Memory B cell (primary cell): ENCODE measurements around the gene UBASH3B.
"Not testable (repeated sequence)": the region's sequence is repeated elsewhere in the genome, so short reads cannot be mapped to it uniquely, and the experiment has no call there.

Experiments used
- ATAC-seq: fragments of 150-1000 bp; cut with Tn5 transposase; 2 replicates; pipeline ENCODE4 v1.10.0; 2021; ENCODE audit warnings: low read depth, mild to moderate bottlenecking, moderate library complexity
- DNase-seq, 2 donors: peaks; one replicate each; pipeline ENCODE4 v3.0.0; 2022; ENCODE audit warnings: low spot score in 2 of 2
- H3K27ac Mint-ChIP-seq: one replicate; pipeline ENCODE4 v1.8.0; 2022; ENCODE audit warnings: mild to moderate bottlenecking, moderate library complexity, mixed read lengths
- H3K27me3 Mint-ChIP-seq: one replicate; pipeline ENCODE4 v1.8.0; 2022; ENCODE audit warnings: mixed read lengths
- H3K36me3 Mint-ChIP-seq: one replicate; pipeline ENCODE4 v1.8.0; 2022; ENCODE audit warnings: mild to moderate bottlenecking, mixed read lengths
- H3K4me1 Mint-ChIP-seq: one replicate; pipeline ENCODE4 v1.8.0; 2022; ENCODE audit warnings: mixed read lengths
- H3K4me3 Mint-ChIP-seq: one replicate; pipeline ENCODE4 v1.8.0; 2022; ENCODE audit warnings: mild to moderate bottlenecking, moderate library complexity, mixed read lengths
- H3K9me3 Mint-ChIP-seq: one replicate; pipeline ENCODE4 v1.8.0; 2022; ENCODE audit warnings: mixed read lengths

The UBASH3B gene

GRCh38 chr11:122715548-122716440, 60.3 kb downstream of the UBASH3B start:
- Mint-ChIP-seq H3K36me3 (no peaks in the 10 kb centered on the region), H3K4me3 (no peak overlapping the region), H3K27ac (peak overlapping the region; percentile 86), H3K4me1 (peaks cover 31% of the 10 kb centered on the region), H3K27me3 (peaks cover 4% of the 10 kb centered on the region), H3K9me3 (no peaks in the 10 kb centered on the region)
- DNase-seq = no peak
- ATAC-seq = no peak

GRCh38 chr11:122717264-122717867, 61.8 kb downstream of the UBASH3B start:
- DNase-seq = peak; percentile 32 to 35
- peaks cover 31% of the 10 kb centered on the region for H3K4me1 Mint-ChIP-seq
- no peaks in the 10 kb centered on the region for H3K36me3 Mint-ChIP-seq
- peak overlapping the region; percentile 43 for H3K4me3 Mint-ChIP-seq
- peaks cover 4% of the 10 kb centered on the region for H3K27me3 Mint-ChIP-seq
- H3K9me3 Mint-ChIP-seq = no peaks in the 10 kb centered on the region
- peak; percentile 62 for ATAC-seq
- H3K27ac Mint-ChIP-seq = peak overlapping the region; percentile 86

GRCh38 chr11:122720107-122720881, 64.8 kb downstream of the UBASH3B start:
- no peaks in the 10 kb centered on the region for H3K36me3 Mint-ChIP-seq
- no peak for ATAC-seq
- H3K27me3 Mint-ChIP-seq = peaks cover 4% of the 10 kb centered on the region
- H3K4me1 Mint-ChIP-seq = peaks cover 23% of the 10 kb centered on the region
- no peaks in the 10 kb centered on the region for H3K9me3 Mint-ChIP-seq
- no peak overlapping the region for H3K4me3 Mint-ChIP-seq
- no peak overlapping the region for H3K27ac Mint-ChIP-seq
- DNase-seq = no peak

- Mint-ChIP-seq H3K27me3 (peaks cover 6% of the 10 kb centered on the region), H3K36me3 (no peaks in the 10 kb centered on the region), H3K4me1 (peaks cover 26% of the 10 kb centered on the region), H3K27ac (no peak overlapping the region), H3K9me3 (no peaks in the 10 kb centered on the region), H3K4me3 (no peak overlapping the region)
- ATAC-seq (no peak), DNase-seq (no peak)
Observed at GRCh38 chr11:122721201-122721963, 65.9 kb downstream of the UBASH3B start.

- no peak for DNase-seq
- ATAC-seq = no peak
- peaks cover 21% of the 10 kb centered on the region for H3K4me1 Mint-ChIP-seq
- H3K9me3 Mint-ChIP-seq = no peaks in the 10 kb centered on the region
- no peak overlapping the region for H3K4me3 Mint-ChIP-seq
- H3K27ac Mint-ChIP-seq = no peak overlapping the region
- no peaks in the 10 kb centered on the region for H3K36me3 Mint-ChIP-seq
- peaks cover 6% of the 10 kb centered on the region for H3K27me3 Mint-ChIP-seq
Observed at GRCh38 chr11:122721964-122722266, 66.4 kb downstream of the UBASH3B start.

- no peaks in the 10 kb centered on the region for H3K36me3 Mint-ChIP-seq
- H3K9me3 Mint-ChIP-seq = no peaks in the 10 kb centered on the region
- DNase-seq (no peak), ATAC-seq (no peak)
- peaks cover 18% of the 10 kb centered on the region for H3K4me1 Mint-ChIP-seq
- peaks cover 6% of the 10 kb centered on the region for H3K27me3 Mint-ChIP-seq
- no peak overlapping the region for H3K27ac Mint-ChIP-seq
- no peak overlapping the region for H3K4me3 Mint-ChIP-seq
Observed at GRCh38 chr11:122723106-122723505, 67.6 kb downstream of the UBASH3B start.

GRCh38 chr11:122723576-122723975, 68.1 kb downstream of the UBASH3B start:
- DNase-seq = no peak
- Mint-ChIP-seq H3K27ac (no peak overlapping the region), H3K36me3 (no peaks in the 10 kb centered on the region)

GRCh38 chr11:122724520-122724919, 69.0 kb downstream of the UBASH3B start:
- Mint-ChIP-seq H3K27ac (no peak overlapping the region), H3K4me1 (peaks cover 19% of the 10 kb centered on the region), H3K36me3 (no peaks in the 10 kb centered on the region), H3K4me3 (no peak overlapping the region), H3K27me3 (peaks cover 6% of the 10 kb centered on the region), H3K9me3 (no peaks in the 10 kb centered on the region)
- no peak for ATAC-seq
- DNase-seq = no peak

More at GRCh38 chr11:122723576-122723975, 68.1 kb downstream of the UBASH3B start:
- Mint-ChIP-seq H3K4me3 (no peak overlapping the region), H3K27me3 (peaks cover 6% of the 10 kb centered on the region), H3K9me3 (no peaks in the 10 kb centered on the region), H3K4me1 (peaks cover 19% of the 10 kb centered on the region)
- ATAC-seq = no peak

- Mint-ChIP-seq H3K36me3 (no peaks in the 10 kb centered on the region), H3K4me3 (no peak overlapping the region)
Observed at GRCh38 chr11:122726028-122726427, 70.5 kb downstream of the UBASH3B start.

GRCh38 chr11:122727101-122727929, 71.8 kb downstream of the UBASH3B start:
- peaks cover 17% of the 10 kb centered on the region for H3K4me1 Mint-ChIP-seq
- peak; percentile 39 for ATAC-seq
- H3K36me3 Mint-ChIP-seq = no peaks in the 10 kb centered on the region
- H3K4me3 Mint-ChIP-seq = peak overlapping the region; percentile 77
- H3K27ac Mint-ChIP-seq = peak overlapping the region; percentile 6
- H3K27me3 Mint-ChIP-seq = peaks cover 3% of the 10 kb centered on the region
- DNase-seq = no peak
- H3K9me3 Mint-ChIP-seq = no peaks in the 10 kb centered on the region

More at GRCh38 chr11:122726028-122726427, 70.5 kb downstream of the UBASH3B start:
- DNase-seq (no peak), ATAC-seq (no peak)
- H3K9me3 Mint-ChIP-seq = no peaks in the 10 kb centered on the region
- H3K27ac Mint-ChIP-seq = no peak overlapping the region
- peaks cover 17% of the 10 kb centered on the region for H3K4me1 Mint-ChIP-seq
- H3K27me3 Mint-ChIP-seq = peaks cover 3% of the 10 kb centered on the region

GRCh38 chr11:122728561-122728960, 73.0 kb downstream of the UBASH3B start:
- Mint-ChIP-seq H3K27me3 (peaks cover 3% of the 10 kb centered on the region), H3K27ac (peak overlapping the region; percentile 82), H3K4me3 (no peak overlapping the region), H3K4me1 (peaks cover 17% of the 10 kb centered on the region), H3K36me3 (no peaks in the 10 kb centered on the region), H3K9me3 (no peaks in the 10 kb centered on the region)
- no peak for DNase-seq
- peak; percentile 39 for ATAC-seq

GRCh38 chr11:122729139-122729538, 73.6 kb downstream of the UBASH3B start:
- ATAC-seq (no peak), DNase-seq (no peak)
- Mint-ChIP-seq H3K36me3 (no peaks in the 10 kb centered on the region), H3K27ac (no peak overlapping the region), H3K4me3 (no peak overlapping the region), H3K4me1 (peaks cover 17% of the 10 kb centered on the region), H3K9me3 (no peaks in the 10 kb centered on the region), H3K27me3 (peaks cover 3% of the 10 kb centered on the region)

- H3K9me3 Mint-ChIP-seq, H3K27me3 Mint-ChIP-seq, DNase-seq, H3K4me3 Mint-ChIP-seq, ATAC-seq, H3K27ac Mint-ChIP-seq, H3K36me3 Mint-ChIP-seq: not testable (repeated sequence)
- H3K4me1 Mint-ChIP-seq = peaks cover 17% of the 10 kb centered on the region
Observed at GRCh38 chr11:122730694-122731093, 75.2 kb downstream of the UBASH3B start.
